HG02852 (cell line): ENCODE results near the gene HSD11B1L.
"Not testable (repeated sequence)": the region's sequence is repeated elsewhere in the genome, so short reads cannot be mapped to it uniquely, and the experiment has no call there.

ENCODE experiments used
- ATAC-seq: cut with Tn5 transposase; IDR thresholded peaks from one replicate; pipeline ENCODE4 v1.9.1; 2021; ENCODE audit warnings: mild to moderate bottlenecking, moderate library complexity; ENCODE audit not compliant: unreplicated experiment

Gene HSD11B1L

GRCh38 chr19:5719961-5720790 lies 39.3 kb downstream of the HSD11B1L start, which contains the start of the genes CATSPERD and LONP1:
CATSPERD (plus strand) TSS chr19:5720637; CDS start chr19:5720738, 101 bp downstream.
LONP1 (minus strand) TSS chr19:5720146; CDS start chr19:5720132, 14 bp downstream.
- ATAC-seq: peak; percentile 82

GRCh38 chr19:5727453-5728050 lies 46.7 kb downstream of the HSD11B1L start:
- no peak for ATAC-seq

GRCh38 chr19:5733172-5733571 lies 52.3 kb downstream of the HSD11B1L start:
- not testable (repeated sequence) for ATAC-seq
